Measurements from ENCODE around the gene FLT3.
A peak's percentile ranks its signal among the peaks of the same experiment; 100 is the strongest.

FLT3 gene

GRCh38 chr13:27956576-27957300, 143.6 kb downstream of the FLT3 start:
- DNase-seq = no peak

GRCh38 chr13:27955014-27955591, 145.3 kb downstream of the FLT3 start:
- no peak for DNase-seq

DNA sequence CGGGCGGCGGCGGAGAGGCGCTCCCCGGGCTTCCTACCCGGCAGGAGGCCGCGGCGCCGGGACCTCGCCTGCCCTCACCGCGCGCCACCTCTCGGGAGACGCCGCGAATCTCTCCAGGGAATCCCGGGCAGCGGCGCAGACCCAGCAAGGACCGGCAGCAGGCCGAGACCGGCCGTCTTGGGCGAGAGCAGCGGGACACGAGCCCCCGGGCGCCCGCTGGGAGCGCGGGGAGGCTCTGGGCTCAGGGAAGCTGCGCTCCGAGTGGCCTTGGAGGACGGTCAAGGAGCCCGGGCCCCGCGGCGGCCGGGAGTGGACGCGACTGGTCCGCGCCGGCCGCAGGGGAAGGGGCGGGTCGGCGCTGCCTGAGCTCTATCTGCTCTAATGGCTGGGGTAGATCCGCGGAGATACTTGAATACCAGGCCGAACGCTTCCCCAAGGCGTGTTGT, 145.9 kb downstream of the FLT3 start:
- DNase-seq = no peak

GRCh38 chr13:27953676-27954405, 146.5 kb downstream of the FLT3 start:
- peak; percentile 81 for DNase-seq
